IPS DF 19.7 (cell line): ENCODE measurements around the gene ATP6V1G3.
"Not testable (repeated sequence)": the region's sequence is repeated elsewhere in the genome, so short reads cannot be mapped to it uniquely, and the experiment has no call there.

Source experiments
- DNase-seq: peaks from one replicate; pipeline ENCODE4 v3.0.0-alpha.2; 2013; ENCODE audit warnings: low read depth, low spot score

Gene ATP6V1G3, protein sequence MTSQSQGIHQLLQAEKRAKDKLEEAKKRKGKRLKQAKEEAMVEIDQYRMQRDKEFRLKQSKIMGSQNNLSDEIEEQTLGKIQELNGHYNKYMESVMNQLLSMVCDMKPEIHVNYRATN

DNA sequence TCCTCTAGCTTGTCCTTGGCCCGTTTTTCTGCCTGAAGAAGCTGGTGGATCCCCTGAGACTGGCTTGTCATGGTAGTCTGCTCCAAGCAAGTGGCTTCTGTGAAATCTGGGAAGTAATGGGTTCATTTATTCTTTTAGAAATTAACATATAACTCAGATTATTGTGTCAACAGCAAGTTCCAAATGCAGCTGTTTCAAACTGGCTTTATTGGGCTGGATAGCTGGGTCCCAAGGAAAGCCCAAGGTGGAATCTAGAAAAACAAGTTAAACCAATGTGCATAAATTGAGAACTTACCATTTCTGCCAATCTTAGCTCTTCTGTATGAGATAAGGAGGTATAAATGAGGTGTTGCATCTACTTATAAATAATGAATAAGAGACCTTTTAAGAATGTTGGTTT, at the start of gene ATP6V1G3:
Gene ATP6V1G3, minus strand, starts transcription at position 101 of the 400 bp plus-strand sequence. Its CDS starts 30 bp downstream, at position 71.
- DNase-seq, result no peak

DNA sequence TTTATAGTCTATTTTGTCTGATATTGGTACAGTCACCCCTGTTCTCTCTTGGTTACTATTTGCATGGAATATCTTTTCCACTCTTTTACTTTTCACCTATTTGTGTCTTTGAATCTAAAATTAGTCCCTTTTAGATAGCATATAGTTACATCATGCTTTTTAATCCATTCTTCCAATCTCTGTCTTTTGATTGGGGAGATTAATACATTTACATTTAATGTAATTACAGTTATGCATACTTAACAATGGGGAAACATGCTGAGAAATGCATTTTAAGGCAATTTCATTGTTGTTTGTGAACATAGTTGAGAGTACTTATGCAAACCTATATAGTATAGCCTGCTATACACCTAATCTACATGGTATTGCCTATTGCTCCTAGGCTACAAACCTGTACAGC, 48.4 kb upstream of the ATP6V1G3 start:
- DNase-seq, result no peak

DNA sequence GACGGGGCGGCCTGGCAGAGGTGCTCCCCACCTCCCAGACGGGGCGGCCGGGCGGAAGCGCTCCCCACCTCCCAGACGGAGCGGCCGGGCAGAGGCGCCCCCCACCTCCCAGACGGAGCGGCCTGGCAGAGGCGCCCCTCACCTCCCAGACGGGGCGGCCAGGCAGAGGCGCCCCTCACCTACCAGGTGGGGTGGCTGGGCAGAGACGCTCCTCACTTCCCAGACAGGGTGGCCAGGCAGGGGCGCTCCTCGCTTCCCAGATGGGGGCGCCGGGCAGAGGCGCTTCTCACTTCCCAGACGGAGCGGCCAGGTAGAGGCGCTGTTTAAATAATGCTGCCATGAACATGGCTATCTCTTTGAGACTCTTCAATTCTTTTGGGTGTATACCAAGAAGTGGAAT, 43.7 kb upstream of the ATP6V1G3 start:
- no peak for DNase-seq

DNA sequence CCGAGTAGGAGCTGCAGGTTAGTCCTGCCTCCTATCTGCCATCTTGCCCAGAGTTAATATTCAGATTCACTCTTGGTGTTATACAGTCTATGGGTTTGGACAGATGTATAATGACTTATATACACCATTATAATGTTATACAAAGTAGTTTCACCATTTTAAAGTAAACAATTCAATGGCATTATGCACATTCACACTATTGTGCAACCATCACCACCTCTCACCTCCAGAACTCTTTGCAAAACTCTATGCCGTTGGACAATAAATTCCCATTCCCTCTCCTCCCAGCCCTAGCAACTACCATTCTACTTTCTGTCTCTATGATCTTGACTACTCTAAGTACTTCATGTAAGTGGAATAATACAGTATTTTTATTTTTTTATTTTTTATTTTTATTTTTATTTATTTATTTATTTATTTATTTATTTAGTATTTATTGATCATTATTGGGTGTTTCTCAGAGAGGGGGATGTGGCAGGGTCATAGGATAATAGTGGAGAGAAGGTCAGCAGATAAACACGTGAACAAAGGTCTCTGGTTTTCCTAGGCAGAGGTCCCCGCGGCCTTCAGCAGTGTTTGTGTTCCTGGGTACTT, 42.8 kb upstream of the ATP6V1G3 start:
- DNase-seq, result not testable (repeated sequence)

DNA sequence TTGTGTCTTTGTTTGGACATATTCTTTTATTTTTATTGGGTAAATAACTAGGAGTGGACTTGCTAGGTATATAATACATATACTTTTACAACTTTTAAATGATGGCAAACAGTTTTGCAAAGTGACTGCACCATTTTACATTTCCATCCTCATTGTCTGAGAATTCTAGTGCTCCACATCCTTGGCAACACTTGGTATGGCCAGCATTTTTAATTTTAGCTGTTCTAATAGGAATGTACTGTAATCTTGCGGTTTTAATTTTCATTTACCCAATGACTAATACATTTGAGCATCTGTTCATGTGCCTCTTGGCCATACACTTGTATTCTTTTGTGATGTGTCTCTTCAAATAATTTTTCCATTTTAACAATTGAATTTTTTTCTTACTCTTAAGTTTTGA, 37.0 kb upstream of the ATP6V1G3 start:
- DNase-seq, result no peak

DNA sequence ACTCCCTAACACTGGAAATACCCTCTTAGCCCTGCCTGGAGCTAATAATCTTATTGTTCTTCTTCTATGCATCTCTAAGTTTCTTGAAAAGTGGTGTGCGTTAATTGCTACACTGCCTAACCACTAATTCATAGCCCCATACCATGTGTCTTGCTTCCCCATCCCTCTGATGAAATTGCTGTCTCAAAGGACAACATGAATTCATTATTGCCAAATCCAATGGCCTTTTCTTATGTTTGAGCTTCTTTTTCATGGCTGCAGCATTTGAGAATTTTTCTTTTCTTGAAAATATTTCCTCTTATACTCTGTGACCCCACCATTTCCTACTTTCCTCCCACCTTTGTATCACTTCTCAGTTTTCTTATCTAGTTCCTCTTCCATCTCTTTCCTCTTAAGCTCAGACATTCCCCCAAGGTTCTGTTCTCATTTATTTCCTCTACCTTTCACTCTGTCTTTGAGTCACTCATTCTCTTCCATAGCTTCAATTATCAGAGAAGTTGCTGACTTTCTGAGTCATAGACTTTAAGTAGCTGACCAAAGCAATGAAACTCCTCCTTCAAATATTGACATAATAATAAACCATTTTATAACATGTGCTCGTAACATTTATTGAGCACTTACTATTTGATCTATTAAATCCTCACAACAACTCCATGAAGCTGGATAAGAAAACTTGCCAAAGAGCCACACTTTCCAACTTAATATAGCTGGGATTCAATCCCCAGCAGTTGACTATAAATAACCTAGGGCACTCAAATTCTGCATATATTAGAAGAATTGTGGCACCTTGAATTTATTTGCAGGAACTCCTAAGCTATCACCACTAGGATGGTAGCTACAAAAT, 35.5 kb upstream of the ATP6V1G3 start:
- DNase-seq, result no peak

DNA sequence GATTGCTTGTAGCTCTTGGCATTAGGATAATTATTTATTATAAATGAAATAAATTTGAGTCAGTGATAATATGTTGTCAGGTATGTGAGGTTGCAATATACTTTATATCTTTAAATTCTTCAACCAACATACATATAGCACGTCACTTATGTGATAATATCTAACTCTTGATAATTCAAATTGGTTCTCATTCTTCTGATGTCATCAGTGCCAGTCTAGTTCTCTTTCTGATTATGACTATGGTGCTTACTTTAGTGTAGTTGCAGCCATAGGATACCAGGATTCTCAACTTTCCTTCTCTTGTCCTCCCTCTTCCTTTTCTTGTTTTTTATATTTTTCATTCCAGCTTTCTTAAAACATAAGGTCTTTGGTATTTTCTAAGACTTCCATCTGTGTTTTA, 34.8 kb upstream of the ATP6V1G3 start:
- no peak for DNase-seq

DNA sequence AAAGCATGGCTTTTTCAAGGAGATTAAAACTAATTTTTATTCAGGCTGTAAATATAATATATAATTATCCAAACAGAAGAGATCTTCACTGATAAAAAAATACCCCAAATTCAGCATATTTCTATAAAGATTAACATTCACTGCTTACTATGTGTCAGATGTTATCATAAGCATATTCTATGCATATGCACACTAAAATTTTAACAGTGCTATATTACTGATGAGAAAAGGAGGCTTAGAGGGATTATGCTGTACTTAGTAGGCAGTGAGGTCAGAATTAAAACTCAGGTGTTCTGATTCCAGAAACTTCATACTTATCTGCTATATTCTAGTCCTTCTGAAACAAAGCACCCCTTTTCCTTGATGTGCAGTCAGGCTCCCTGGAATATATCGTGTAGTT, 33.8 kb upstream of the ATP6V1G3 start:
- DNase-seq, result no peak

DNA sequence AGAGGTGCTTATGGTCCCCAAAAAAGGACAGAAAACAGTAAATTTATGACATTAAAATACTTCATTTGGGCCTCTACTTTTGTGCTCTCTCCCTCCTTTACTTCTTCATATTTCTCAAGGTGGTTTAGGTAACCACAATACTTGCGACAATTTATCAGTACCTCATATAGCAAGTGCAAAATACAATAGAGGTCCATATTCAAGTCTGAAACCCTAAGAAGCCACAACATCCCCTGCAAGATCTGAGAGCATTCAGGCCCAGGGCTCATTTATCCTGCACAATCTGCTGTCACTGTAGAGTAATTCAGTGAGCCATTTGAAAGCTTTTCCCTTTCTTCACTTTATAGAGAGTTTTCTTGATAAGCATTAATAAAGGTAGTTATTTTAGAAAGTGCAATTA, 24.2 kb upstream of the ATP6V1G3 start:
- DNase-seq, result no peak

DNA sequence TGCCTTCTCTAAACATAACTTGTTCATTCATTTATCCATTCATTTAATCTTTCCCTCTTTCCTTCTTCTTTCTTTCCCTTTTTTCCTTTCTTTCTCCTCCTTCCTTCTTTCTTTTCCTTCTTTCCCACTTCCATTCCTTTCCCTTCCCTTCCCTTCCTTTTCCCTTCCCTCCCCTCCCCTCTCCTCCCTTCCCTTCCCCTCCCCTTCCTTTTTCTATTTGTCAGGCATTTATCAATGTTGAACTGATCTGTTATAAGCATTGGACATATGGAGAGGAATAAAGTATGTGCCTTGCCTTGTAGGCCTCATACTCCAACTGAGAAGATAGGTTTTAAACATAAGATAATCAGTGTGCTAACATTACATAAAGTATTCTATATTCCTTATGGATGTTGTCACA, 23.7 kb upstream of the ATP6V1G3 start:
- no peak for DNase-seq

DNA sequence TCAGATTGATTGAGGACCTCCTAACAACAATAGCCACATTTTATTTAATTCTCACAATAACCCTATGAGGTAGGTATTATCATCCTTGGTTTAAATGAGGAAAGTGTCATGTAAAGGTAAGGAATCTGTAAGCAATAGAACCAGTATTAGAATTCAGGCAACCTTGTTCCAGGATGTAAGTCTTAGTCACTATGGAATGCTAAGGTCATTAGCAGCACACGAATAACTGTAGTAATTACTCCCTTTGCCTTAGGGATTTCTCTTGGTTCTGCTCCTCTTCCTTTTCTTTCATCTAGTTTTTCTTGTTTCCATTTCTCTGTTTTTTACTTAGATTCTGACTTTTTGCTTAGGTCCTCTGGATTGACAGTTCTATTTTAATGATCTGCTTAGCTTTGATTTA, 23.1 kb upstream of the ATP6V1G3 start:
- DNase-seq, result no peak

DNA sequence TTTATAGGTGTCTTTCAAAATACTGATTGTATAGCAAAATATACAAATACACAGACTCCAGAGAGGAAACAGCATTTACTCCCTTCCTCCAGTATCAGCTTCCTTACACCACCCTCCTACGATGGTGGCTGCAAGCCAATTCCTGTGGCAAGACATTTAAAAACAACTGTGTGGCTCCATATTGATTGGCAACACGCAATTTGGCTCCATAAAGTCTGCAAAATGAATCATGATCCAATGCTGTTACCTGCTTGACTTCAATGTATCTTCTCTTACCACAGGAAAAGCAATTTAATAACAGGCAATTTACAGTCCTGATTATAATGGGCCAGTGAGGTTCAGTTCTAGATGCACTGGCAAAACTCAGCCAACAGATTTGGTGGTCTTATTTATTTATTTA, 19.7 kb upstream of the ATP6V1G3 start:
- DNase-seq, result no peak

DNA sequence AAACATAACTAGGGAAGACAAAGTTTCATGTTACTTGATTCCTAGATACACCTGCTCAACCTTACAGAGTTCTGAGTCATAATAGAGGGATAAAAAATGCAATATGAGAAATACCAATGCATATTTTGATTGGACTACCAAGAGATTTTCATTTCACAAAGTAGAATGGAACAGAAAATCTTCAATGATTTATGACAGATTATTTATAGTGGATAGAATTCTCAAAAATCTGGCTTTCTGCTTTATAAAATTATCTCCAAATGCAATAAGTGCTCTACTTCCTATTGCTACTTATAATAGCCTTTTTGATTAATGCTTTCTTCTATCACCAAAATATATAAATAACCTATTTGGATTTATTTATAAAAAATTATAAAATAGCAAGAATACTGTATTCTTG, 18.9 kb upstream of the ATP6V1G3 start:
- no peak for DNase-seq

DNA sequence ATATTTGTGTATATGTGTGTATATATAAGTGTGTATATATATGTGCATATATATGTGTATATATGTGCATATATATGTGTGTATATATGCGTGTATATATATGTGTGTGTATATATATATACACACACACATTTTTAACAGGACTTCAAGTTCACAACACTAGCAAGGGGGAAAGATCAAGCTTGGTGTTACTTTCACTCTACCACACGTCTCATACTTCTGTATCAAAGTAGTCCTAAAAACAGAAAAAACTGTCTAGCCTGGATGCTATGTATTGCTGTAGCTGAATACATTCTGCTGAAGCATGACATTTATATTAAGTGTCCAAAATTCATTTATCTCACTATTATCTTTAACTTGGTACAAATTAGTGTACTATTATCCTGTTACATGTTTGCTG, 17.9 kb upstream of the ATP6V1G3 start:
- DNase-seq, result no peak

DNA sequence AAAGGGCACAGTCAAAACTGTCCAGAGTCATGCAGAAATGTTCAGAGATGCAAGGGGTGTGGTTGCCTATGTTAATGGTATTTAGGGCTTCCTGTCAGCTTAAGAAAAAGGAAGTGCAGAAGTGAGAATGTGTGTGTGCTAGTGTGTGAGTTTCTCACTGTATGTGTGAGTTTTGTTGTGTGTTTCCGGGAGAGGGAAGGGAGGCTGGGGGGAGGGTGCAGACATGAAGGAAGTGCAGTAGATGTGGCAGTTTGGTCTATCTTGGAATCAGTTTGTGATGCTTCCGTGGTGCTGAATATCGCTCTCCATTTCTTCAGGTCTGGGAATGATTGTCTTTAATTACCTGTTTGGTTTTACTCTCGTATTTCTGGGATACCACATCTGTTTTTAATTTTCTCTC, 16.5 kb upstream of the ATP6V1G3 start:
- no peak for DNase-seq

DNA sequence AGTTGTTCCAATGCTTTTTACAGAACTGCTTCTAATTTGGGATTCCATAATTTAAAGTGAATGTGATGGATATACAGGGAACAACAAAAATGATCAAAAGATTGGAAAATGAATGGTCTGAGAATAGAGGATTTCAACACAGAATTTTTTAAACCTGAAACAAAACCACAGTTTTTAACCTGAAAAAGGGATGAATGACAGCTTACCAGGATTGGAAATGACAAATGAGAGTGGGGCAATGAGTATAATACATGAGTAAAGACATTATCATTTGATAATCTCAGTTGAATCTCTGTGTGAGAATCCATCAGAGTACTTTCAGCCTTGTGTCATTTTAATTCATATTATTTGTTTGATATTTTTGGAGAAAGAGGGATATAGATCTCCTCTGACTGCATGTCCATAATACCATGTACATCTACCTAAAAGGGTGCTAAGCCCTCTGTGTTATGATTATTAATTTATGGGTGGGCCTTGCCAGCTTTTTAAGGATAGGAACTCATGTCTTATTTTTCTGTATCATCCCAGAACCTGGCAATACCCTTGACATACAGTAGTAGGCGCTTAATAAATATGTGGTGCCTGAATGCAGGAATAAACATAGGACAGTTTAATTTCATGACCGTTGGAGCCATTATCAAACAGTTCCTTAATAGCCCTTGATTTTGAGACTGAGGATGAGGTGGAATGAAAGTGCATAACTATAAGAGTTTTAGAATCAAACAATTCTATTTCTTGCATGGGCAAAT, 12.4 kb upstream of the ATP6V1G3 start:
- no peak for DNase-seq

DNA sequence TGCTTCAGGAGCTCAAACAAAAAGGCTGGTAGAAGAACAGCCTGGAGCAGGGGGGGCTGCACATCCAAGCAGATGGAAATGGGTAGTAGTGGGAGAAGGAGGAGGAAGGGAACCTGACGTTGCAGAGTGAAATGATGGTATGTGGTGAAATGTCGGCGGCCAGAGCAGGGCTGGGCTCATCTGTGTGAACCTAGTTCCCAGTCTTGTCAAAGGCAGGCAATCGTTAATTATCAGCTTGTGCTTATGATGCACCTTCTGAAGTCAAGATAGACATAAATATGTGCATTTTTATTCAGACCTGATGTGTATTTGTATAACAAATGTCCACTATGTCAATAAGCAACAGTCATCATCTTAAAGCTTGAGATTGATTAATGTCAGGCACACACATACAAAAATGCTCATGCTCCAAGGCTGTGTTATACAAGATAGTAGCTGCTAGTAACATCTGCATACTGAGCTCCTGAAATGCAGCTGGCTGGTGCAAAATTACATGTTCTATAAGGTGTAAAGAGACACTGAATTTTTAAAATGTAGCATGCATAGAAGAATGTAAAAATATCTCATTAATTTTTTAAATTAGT, 10.6 kb upstream of the ATP6V1G3 start:
- no peak for DNase-seq

DNA sequence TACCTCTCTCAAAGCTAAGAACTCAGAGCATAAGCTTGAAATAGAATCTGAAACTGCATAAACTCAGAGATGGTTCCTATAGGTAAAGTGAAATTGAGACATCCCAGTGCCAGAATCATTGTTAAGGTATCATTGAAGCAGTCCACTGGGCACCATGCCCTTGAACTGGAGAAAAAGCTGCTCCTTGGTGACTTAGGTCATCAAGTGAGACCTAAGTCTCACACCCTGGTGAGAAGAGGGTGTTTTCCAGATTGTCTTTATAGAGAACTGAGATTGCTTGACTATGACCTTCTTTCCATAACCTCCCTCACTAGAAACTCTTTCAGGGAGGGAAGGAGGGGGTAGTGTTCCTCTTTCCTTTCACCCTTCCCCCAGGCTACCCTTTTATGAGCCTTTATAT, 9.4 kb upstream of the ATP6V1G3 start:
- no peak for DNase-seq

DNA sequence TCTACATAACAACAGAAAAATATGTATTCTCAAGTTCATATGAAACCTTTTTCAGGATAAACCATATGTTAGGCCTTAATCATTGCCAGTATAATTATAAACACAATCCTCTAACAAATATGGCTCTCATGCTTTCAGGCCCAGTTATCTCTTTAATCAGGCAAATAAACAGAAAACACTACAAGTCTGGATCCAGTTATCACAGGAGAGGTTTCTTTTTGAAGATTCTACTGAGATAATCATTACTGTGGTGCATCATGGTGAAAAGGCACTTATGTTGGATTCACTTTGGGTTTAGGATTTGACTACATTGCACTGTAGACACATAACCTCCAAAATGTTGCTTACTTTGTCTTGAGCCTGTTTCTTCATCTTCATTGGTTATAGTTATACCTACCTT, 8.4 kb upstream of the ATP6V1G3 start:
- DNase-seq, result no peak

DNA sequence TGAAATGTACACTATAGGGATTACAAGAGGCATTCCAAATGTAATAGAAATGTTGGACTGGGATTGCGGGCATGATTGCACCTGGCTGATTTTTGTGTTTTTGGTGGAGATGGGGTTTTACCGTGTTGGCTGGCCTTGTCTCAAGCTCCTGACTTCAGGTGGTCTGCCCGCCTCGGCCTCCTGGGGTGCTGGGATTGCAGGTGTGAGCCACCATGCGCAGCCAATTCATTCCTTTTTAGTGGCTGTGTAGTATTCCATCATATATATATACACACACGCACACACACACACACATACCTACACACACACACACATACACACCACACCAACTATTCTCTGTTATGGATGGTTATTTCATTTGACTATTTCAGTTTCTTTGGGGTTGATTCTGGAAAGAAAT, 4.7 kb upstream of the ATP6V1G3 start:
- no peak for DNase-seq

DNA sequence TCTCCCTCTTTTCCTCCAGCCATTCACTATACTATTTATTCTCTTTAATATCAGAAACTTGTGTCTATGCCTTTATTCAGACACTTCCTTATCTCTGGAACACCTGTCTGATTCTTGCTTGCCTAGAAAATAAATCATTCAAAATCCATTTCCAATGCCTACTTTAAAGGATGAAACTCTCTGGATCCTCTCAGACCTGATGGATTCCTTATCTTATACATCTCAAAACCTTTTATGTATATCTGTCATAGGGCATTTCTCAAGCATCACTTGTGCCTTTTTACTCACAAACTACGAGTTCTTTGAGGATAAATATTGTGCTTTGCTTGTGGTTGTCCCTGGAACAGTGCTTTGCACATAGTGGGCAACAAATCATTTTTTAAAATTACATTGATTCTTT, 3.8 kb upstream of the ATP6V1G3 start:
- DNase-seq, result no peak

DNA sequence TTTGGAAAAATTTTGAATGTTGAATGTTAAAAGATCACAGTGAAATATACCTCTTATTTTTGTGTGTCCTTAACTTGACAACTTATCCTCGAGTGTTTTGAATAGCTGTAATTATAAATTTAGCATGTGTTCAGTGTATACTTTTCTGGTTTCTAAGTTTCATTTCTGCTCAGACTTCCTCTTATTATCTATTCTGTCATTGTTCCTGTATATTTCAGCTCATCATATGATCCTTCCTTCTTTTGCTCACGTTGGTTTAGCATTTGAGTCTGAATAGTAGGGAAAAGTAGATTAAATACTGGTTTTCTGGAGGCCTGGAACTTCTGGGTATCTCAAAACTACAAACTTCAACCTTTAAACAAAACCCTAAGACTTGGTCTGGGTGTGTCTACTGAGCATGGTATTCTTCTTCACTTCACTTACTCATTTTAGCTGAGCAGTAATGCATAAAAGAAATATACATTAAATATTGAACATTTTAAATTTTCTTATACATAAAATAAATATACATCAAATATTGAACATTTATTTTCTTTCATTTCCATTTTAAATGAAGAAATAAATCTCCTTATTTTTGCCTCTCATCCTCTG, 3.3 kb upstream of the ATP6V1G3 start:
- no peak for DNase-seq
